TTC549 (cell line): ENCODE data around the gene CCDC3.

Source experiments
- FAIRE-seq: peaks from 2 replicates; lab custom pipeline; 2012; peaks lifted over from hg19 to GRCh38; lab: Jason Lieb, UNC

Gene CCDC3

DNA sequence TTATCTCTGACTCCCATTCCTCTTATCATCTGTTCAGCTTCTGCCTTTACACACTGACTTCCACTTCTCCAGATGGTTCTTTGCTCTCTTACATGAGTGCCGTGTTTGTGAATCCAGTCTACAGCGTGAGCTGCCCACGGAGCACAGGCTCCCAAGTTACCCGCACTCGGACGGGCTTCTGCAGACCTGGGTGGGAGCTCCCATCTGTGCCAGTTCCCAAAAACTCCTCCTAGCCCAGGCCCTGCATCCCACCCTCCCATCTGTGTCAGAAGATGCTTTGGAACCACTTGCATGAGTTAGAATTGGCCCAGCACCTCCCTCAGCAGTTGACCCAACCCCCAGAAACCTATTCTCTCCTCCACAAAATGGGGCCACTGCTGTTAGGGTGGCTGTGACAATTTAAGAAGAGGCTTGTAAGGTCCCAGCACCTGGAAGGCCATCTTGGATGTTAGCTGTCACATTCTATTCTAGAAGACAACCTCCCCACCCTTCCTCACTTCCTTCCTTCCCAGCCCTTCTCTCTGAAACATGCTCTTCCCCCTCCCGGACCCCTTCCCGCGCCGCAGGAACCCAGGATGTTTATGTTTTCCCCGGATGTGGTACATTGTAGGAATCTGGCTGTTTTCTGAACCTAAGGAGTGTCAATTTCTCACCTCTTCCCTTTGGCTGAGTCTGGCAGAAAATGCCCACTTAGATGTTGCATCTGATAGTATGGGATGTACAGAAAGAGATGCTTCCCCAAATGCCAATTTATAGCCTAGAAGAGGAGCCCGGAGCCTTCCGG, 79.2 kb downstream of the CCDC3 start:
- no peak for FAIRE-seq

DNA sequence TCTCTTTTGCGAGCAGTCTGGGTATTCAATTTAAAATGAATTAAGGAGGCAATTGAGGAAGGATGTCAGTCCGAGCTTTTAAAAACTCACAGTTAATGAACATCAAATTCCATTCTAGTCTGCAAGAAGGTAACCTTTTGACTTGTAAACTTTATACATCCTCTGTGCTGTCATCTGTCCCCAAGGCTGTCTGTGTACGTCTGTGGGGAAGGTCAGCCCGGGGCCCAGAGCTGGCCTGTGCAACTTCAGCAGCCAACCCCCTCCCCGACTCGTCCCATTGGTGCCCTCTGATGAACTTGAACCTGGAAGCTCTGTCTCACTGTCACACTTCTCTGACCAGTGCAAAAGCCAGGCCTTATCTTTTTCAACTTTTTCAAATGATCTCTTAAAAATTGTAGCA, 80.3 kb downstream of the CCDC3 start:
- FAIRE-seq = no peak

DNA sequence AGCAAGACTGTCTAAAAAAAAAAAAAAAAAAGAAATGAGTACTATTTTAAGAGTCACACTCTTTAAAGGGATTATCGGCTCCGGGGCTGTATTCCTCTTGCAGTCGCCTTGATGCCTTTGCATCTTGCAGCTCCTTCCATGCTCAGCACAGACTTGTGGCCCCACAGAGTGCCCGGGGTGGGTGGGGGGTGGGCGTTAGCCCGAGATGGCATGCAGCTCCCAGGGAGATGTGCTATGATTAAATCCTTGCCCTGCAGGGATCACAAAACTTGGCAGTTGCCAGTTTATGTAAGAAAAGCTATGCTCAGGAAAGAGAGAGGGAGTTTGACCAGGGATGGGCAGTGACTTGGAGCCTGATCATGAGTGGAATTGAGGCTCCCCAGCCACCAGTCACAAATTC, 81.9 kb downstream of the CCDC3 start:
- no peak for FAIRE-seq

DNA sequence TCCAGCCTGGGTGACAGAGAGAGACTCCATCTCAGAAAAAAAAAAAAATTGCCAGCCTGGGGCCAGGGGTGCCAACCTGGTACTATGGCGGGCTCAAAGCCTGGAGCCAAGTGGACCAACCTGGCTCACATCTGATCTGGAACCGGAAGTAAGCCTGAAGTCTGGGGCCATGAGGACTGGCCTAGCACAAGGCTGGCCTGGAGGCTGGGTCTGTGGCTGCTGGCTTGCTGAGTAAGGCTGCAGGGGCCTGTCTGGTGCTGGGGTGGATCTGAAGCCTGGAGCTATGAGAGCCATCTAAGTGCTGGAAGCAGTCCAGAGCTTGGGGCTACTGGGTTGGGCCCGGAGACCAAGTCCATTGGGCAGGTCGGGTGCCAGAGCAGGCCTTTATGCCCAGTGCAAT, 84.9 kb downstream of the CCDC3 start:
- FAIRE-seq = no peak

DNA sequence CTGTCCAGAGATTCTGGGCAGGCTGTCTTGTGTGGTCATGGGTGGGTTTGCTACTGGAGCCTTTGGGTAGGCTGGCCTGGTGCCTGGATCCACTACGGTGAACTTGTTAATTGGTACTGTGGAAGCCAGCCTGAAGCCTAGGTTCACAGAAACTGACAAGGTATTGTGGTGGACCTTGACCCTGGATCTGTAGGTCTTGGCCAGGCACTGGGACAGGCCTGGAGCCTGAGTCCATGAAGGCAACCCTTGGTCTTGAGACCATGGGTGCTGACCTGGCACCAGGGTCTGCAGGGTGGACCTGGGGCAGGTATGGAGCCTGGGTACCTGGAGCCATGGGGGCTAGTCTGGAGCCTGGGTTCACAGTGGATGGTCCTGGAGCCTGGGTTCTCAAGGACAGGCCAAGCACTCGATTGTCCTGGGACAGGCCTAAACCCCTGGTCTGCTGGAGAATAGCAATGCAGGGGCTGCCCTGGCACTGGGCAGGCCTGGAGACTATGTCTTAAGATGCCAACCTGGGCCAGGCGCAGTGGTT, 85.8 kb downstream of the CCDC3 start:
- FAIRE-seq = no peak

DNA sequence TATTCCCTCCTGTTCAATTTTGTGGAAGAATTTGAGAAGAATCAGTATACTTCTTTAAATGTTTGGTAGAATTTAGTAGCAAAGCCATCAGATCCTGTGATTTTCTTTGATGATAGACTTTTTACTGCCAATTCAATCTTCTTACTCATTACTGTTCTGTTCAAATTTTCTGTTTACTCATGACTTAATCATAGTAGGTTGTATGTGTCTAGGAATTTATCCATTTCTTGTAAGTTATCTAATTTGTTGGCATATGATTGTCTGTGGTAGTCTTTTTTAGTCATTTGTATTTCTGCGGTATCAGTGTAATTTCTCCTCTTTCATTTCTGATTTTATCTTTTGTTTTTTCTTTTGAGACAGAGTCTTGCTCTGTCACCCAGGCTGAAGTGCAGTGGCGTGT, 87.4 kb downstream of the CCDC3 start:
- no peak for FAIRE-seq

DNA sequence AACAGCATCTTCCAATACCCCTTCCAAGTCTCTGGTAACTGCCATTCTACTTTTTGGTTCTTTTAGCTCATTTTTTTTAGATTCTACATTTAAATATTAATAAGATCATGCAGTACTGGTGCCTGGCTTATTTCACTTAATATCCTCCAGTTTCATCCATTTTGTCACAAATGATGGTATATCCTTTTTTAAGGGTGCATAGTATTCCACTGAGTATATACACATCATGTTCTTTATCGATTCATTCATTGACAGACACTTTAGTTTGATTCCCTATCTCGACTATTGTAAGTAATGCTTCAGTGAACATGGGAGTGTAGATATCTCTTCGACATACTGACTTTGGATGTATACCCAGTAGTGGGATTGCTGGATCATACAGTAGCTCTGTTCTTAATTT, 89.7 kb downstream of the CCDC3 start:
- no peak for FAIRE-seq

DNA sequence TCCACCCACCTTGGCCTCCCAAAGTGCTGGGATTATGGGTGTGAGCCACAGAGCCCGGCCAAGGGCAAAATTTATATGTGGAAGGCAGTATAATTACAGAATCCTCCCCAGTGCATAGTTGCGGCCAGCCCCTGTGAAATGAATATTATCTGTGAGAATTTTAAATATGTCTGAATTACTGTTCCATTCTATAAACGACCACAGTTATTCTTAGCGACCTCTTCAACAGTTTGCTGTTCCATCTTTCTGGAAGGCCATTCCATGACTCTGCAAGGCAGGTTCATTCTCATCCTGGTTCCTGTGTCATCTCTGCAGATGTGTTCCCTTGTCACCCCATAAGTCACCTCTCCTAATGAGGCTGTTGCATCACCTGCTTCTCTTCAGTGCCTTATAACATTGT, 90.7 kb downstream of the CCDC3 start:
- FAIRE-seq = no peak

DNA sequence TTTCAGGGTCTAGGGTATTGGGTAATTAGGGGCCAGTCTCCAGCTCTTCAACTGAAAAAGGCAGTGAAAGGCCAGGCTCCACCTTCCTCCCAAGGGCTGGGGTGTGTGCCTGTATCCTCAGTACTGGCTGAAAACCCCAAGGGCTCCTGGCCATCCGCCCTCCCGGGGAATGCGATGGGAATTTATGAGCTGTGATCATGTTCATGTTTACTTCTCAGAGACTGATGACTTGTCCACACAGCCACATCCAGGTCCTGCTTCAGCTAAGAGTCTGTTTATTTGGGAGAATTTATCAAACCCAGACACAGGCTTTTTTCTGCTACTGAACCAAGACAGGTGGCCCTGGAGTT, 91.7 kb downstream of the CCDC3 start:
- FAIRE-seq = no peak

DNA sequence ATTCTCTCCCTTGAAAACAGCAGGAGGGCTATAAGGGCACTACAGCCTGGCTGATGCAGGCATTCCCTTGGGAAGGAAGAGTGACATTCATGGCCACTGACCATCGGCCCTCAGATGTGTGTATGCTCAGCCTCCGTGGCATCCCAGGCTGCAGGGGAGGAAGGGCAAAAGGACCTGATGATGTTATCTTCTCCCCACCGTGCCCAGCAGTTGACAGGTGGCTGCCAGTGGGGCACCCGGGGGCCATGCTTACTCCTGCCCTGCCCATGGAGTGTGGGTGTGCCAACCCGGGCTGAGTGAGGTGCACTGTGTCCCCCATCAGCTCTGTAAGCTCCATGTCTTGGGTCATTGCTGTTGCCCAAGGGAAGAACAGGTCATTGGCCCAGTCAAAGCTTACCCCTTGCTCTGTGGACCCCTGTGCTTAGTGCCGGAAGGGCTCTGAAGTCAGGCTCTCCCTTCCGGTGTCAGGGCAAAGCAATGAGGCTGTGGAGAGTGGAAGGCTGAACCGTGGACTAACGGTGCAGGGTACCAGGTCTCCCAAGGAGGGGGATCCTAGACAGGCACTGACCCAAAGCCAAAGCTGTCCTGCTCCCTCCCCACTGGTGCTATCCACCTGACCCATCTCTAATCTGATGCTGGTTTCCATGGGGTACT, 92.2 kb downstream of the CCDC3 start:
- no peak for FAIRE-seq

DNA sequence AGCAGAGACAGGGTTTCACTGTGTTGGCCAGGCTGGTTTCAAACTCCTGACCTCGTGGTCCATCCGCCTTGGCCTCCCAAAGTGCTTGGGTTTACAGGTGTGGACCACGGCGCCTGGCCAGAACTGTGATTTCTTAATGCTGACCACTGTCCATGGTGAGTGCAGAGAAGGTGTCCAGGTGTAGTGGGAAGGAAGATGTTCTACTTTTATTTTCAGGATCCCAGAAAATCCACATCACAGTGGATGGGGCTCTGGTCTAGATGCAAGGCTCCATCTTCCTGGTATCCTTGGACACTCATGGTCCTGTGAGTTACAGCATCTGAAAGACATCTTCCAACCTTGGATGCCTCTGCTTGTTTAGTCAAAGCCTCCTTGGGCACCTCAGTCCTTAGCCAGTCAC, 92.7 kb downstream of the CCDC3 start:
- no peak for FAIRE-seq

DNA sequence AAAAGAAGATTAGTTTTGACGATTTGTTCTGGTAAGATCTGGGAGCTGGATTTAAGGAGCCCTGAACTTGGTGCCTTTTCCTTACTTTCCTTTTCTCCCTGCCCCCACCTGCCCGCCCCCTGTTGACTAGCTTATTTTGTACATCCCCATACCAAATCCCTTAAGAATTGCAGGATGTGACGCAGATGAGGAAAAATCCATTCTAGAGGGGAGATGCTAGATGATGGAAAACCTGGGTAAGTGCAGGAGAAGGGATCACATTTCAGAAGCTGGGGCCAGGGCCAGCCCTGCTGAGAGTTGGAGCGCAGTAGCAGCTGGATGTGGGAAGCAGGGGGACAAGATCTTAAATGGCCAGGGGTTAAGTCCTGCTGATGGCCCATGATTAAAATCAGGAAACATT, 93.9 kb downstream of the CCDC3 start:
- no peak for FAIRE-seq

DNA sequence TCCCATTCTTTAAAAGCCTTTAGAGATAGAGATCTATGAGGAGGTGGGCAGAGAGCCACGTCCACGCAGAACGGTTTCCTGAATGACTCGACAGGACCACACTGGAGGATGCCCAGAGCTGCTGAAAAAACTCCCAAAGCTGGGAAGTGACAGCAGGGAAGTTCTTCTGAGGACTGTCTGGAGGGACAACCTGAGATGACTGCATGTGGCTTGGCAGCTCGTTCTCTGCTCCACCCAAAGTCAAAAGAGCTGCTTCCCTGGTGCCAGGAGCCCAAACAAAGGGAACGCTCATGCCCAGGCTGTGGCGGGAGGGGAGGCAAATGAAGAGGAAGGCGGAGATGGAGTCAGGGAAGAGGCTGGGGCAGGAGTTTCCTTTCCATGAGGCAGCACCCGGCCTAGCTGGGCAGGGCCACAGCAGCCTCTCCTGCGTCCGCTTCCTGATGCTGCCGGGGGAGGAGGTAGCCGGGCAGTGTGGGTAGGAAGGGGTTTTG, 95.4 kb downstream of the CCDC3 start:
- no peak for FAIRE-seq

DNA sequence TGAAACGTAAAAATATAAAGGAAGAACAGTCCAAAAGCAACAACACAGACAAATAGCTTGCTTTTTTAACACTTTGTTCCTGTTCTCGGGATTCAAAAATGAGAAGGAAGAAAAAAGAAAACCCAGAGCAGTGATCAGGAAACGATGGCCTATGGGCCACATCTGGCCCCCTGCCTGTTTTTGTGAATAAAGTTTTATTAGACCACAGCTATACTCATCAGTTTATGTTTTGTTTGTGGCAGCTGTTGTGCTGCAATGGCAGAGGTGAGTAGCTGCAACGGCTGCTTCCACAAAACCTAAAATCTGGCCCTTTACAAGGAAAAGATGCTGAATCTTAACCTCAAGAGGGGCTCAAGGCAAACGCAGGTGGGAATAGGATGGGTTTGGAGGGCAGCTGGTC, 96.4 kb downstream of the CCDC3 start:
- no peak for FAIRE-seq

DNA sequence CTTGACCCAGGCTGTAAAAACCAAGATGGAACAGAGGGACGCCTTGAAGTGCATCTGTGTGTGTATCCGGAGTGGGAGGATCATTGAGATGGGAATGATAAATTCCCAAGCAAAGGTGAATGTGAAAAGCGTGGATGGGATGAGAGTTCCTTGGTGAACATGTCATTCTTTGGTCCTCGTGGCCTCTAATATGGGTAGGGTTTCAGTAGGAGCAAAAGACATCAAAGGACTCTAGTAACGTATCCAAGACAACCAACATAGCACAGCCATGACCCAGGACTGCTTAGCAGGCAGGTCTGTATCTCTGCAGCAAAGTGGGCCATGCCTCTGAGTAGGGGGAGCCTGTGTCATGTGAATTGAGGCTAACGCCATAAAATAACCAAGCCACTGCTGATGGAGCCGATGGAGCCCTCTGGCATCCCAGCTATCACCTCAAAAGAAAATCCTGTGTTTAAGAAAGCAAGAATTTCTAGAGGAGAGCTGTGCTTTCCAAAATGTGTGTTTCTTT, 98.6 kb downstream of the CCDC3 start:
- FAIRE-seq = no peak

DNA sequence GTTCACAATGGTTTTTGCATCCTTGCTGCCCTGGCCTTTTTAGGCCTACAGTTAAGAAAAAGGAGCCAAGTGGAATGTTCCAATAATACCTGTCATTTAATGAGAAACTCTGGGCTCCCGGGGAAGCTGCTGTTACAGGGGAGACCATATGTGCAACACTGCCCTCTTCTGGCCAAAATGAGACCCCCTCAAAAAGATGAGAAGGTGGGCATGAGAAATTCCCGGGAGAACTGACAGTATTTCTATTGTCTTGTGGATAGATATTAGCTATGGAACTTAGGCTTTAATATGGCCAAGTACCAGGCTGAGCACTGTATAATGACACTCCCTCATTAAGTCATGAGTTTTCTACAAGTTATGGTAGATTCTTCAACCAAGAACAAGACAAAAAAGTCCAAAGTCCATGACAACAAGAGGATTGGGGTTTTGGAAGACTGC, 99.4 kb downstream of the CCDC3 start:
- FAIRE-seq = peak; percentile 5

DNA sequence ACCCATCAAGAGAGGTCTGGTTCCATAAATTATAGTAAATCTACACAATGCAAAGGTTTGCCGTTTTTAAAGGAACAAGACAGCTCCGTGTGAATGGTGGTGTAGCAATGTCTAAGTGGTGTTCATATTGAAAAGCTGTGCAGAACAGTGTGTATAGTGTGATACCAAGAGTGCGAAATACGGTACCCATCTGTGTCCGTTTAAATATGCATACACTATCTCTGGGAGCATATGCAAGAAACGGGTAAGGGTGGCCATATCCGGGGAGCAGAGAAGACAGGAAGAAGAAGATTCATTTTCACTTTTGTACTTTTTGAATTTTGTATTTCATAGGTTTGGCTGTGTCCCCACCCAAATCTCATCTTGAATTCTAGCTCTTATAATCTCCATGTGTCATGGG, 102.0 kb downstream of the CCDC3 start:
- no peak for FAIRE-seq

DNA sequence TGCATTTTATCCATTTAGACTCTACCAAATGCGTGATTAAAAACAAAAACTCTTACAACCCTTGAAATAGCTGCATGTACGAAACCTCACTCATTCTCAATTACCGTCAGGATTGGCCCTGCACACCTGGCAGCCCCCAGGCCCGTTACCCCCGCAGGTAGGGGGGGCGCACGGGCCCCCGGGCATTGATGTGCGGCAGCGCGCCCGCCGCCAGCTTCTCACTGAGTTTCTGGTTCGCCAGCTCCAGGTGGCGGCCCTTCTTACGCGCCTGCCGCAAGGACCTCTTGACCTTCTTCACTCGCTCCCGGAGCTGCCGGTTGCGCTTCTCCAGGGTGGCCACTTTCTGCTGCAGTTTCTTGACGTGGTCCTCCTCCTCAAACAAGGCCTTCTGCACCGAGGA, 103.2 kb downstream of the CCDC3 start:
- no peak for FAIRE-seq

DNA sequence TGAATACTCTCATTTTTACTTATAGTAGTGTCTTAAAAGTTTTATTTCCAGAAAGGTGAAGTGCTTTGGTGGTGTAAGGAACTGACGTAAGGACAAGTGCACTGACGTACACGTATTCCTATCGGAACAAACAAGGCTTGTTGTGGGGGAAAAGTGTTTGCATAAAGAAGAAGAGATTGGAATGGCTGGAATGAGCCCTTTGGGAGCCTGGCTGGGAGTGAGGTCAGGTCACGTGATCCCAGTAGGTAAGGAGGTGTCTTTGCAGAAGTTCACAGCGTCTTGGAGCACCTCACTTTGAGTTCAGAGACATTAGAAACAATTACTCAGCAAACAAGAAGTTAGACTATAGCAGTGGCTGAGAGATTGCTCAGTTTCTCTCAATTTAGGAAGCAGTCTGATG, 104.2 kb downstream of the CCDC3 start:
- FAIRE-seq = no peak

DNA sequence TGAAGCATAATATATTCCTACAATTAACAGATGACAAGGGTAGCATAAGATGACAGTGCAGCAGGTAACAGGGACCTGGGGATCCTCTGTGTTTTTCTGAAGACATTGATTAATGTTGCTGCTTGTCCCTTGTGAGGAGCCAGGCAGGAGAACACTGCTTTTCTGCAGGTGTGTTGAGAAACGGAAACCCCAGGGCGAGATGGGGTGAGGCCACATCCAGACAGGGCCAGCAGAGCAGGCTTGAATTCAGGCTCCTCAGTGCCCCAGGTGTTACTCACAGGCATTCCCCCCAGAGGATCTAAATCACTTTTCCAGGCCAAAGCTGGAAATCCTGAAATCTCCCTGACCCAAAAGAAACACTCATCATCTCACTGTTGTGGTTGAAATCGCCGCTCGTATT, 105.3 kb downstream of the CCDC3 start:
- no peak for FAIRE-seq

DNA sequence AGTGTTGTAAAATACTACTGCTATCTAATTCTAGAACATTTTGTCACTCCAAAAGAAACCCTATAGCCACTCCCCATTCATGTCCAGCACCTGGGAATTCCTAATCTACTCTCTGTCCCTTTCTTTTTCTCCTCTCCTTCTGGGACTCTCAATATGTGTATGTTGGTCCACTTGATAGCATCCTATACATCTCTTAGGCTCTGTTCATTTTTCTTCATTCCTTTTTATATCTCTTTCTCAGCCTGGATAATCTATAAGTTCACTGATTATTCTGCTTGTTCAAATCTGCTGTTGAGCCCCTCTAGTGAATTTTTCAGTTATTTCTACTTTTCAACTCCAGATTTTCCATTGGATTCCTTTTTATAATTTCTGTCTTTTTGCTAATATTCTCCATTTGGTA, 108.6 kb downstream of the CCDC3 start:
- no peak for FAIRE-seq

DNA sequence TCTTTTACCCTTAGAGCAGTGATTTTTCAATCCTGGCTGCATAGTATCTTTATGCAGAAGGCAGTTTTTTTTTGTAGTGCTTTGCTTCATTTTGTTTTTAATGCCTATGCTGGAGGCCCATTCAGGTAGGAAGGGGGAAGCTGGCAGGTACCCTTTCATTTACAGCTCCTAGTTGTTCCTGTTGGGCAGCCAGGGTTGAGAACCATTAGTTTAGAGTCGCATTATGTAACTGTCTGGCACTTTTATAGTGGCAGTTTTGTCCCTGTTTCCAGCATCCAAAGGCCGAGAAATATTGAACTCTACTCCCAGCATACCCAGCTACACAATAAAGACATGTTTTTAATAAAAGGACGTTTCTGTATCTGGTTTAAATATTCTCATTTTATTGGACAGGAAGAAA, 110.6 kb downstream of the CCDC3 start:
- FAIRE-seq = no peak

DNA sequence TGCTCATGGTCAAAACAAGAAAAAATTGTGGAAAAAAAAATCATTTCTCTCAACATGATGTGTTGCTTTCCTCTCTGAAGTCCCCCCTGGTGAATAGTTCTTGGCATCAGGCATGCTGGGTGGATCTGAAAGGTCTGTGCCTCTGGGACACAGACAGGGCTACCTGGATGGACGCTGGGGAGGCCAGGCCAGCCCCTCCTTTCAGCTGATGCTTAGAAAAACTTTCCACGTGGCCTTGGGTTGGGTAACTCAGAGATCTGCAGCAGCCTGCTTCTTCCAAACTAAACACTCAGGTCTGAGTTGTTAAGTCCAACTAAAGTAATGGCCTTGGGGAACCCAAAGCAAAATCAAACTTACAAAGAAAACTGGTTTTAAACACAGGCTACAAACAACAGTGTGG, 113.0 kb downstream of the CCDC3 start:
- no peak for FAIRE-seq

DNA sequence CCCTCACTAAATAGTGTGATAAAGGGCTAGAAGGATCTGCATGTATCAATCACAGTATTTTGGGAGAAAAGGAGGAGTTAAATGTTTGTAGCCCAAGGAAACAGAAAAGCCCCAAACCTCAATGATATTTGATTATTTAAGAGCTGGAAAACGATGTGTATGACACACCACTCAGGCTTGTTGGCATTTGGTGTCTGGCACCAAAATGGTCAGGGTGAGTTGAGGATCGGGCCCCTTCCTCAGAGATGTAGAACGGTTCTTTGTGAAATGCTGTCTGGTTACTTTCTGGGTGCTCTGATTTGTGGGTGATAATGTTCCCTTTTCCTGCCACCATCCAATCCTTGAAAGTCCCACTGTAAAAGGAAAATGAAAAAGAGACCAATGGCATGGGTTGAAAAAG, 113.7 kb downstream of the CCDC3 start:
- FAIRE-seq = no peak
